Activated CD4-positive, alpha-beta T cell treated with anti-CD3 and anti-CD28 coated beads, Interleukin-2, Interleukin-6, amounts not matched to agents 100 ng/mL and 50 ng/mL, durations not matched to agents 16 hours and 8 hours (primary cell): ENCODE data around the gene NMUR1.
"Not testable (repeated sequence)": the region's sequence is repeated elsewhere in the genome, so short reads cannot be mapped to it uniquely, and the experiment has no call there.

Source experiments
- DNase-seq: peaks from one replicate; pipeline ENCODE4 v3.0.0-alpha.2; 2020

The NMUR1 gene

DNA sequence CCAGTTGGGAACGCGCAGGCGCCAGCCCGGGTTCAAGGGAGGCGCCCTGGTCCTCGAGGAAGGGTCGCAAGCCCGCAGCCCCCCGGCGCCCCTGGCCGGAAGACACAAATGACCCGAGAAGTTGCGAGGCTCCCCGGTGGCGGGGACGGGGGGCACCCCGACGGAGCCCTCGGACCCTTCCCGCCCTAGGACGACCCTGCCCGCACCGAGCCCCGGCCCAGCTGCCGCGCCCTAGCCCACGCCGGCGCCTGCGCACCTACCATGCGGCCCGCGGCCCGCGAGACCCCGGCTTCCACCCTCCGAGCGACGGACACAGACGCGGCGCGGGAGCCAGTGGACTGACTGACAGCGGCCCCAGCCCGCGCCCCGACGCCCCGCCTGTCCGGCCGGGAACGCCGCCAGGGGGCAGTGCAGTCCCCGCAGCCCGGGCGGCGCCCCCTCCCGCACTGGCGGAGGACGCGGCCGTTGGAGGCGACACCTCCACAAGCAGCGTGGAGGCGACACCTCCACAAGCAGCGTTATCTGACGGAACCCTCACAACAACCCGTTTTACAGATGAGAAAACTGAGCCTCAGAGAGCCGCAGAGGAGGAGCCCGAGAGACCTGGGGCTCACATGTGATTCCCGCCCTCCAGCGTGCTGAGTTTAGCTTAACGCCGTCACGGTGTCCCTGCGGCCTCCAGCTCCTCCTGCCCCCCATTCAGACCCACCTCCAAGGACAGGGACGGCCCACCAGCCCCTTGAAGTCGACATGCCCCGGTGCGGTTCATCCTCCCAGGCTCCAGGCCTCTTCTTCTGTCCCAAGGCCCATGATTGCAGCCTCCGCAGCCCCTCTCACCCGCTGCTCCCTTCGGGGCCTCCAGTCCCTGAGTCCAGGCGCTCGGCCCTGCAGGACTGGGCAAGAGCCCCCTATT is at the start of gene NMUR1:
Gene NMUR1, minus strand, starts transcription at position 347 of the 913 bp plus-strand sequence. Its CDS starts 84 bp downstream, at position 263.
- DNase-seq: peak; percentile 77

GRCh38 chr2:231579560-231579959 is 49.3 kb upstream of the NMUR1 start:
- no peak for DNase-seq

DNA sequence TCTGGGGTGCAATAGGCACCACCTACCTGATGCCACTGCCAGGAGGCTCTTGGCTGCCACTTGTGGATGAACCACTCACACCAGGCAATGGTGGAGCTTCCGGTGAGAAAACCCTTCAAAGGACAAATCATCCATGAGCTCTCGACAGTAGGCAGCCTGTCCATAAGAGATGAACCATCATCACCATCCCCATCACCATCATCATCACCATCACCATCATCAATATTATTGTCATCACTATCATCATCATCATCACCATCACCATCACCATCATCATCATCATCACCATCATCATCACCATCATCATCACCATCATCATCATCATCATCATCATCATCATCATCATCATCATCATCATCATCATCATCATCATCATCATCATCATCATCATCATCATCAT is 48.4 kb upstream of the NMUR1 start:
- not testable (repeated sequence) for DNase-seq

- DNase-seq: no peak
Observed at GRCh38 chr2:231576465-231576864, 46.2 kb upstream of the NMUR1 start.

- DNase-seq: no peak
Observed at GRCh38 chr2:231575612-231576256, 45.5 kb upstream of the NMUR1 start.

GRCh38 chr2:231573698-231574421 is 43.6 kb upstream of the NMUR1 start:
- DNase-seq: no peak

DNA sequence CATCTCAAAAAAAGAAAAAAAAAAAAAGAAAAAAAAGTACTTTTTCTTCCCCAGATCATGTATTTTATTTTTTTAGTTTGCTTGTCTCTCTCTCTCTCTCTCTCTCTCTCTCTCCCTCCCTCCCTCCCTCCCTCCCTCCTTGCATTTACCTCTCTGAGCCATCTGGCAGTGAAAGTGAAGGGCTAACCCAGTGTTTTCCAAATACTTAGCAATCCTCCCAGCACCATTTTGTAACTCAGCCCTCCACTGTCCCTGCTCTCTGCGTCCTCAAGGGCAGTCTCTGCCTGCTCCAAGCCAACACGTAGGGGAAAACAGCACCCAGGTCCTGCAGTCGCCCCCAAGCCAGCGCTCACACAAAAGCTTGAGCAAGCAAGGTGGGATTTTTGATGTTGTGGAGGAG is 42.9 kb upstream of the NMUR1 start:
- DNase-seq: no peak

- no peak for DNase-seq
Observed at GRCh38 chr2:231571661-231572191, 41.5 kb upstream of the NMUR1 start.

DNA sequence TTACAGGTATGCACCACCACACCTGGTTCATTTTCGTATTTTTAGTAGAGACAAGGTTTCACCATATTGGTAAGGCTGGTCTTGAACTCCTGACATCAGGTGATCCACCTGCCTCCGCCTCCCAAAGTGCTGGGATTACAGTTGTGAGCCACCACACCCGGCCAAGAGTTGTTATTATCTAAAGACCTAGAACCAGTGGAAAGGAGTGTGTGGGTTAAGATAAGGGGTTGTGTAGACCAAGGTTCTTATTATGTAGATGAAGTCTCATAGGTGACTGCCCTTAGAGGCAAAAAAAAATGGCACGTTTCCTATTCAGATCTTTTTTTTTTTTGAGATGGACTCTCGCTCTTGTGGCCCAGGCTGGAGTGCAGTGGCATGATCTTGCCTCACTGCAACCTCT is 40.7 kb upstream of the NMUR1 start:
- not testable (repeated sequence) for DNase-seq

GRCh38 chr2:231568785-231569435 is 38.7 kb upstream of the NMUR1 start:
- peak; percentile 13 for DNase-seq

DNA sequence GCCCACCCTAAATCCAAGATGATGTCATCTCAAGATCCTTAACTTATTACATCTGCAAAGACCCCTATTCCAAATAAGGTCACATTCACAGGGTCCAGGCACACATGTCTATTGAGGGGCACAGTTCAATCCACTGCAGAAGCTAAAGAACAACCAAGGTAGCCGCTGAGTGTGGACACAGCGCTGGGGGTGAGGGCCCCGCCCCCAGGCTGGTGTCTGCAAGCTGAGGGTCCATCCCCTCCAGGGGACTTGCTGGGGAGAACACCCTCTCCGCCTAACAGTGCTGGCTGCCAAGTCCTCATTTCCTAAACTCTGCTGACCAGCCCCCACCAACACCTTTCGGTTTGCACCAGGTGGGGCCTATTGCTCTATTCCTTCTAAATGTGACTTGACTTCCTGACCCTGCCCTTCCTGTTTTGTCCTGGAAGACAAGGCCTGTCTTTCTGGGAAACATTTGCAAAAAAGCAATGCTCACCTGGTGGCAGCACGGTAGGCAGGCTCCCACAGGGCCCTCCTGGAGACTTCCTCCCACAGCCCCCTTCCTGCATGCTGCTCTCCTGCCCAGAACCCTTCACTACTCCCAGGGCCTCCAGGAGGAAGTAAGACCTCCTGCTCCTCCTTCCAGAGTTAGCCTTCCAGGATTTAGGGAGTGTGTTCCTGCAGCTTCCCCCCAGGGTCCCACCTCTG is 38.0 kb upstream of the NMUR1 start:
- DNase-seq: no peak

GRCh38 chr2:231567159-231567558 is 36.9 kb upstream of the NMUR1 start:
- DNase-seq: no peak

GRCh38 chr2:231565887-231566594 is 35.8 kb upstream of the NMUR1 start:
- DNase-seq: no peak

GRCh38 chr2:231563378-231563961 is 33.2 kb upstream of the NMUR1 start:
- peak; percentile 37 for DNase-seq

GRCh38 chr2:231557571-231558217 is 27.4 kb upstream of the NMUR1 start:
- DNase-seq: peak; percentile 82

GRCh38 chr2:231556981-231557380 is 26.7 kb upstream of the NMUR1 start:
- no peak for DNase-seq

DNA sequence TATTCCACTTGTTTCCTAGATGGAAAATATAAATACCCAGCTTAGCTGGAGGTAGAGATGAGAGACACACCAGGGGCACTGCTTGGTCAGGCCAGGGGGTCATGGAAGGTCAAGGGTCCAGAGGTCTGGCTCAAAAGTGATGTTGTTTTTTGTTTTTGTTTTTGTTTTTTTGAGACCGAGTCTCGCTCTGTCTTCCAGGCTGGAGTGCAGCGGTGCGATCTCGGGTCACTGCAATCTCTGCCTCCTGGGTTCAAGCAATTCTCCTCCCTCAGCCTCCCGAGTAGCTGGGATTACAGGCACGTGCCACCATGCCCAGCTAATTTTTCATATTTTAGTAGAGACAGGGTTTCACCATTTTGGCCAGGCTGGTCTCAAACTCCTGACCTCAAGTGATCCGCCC is 26.3 kb upstream of the NMUR1 start:
- not testable (repeated sequence) for DNase-seq

DNA sequence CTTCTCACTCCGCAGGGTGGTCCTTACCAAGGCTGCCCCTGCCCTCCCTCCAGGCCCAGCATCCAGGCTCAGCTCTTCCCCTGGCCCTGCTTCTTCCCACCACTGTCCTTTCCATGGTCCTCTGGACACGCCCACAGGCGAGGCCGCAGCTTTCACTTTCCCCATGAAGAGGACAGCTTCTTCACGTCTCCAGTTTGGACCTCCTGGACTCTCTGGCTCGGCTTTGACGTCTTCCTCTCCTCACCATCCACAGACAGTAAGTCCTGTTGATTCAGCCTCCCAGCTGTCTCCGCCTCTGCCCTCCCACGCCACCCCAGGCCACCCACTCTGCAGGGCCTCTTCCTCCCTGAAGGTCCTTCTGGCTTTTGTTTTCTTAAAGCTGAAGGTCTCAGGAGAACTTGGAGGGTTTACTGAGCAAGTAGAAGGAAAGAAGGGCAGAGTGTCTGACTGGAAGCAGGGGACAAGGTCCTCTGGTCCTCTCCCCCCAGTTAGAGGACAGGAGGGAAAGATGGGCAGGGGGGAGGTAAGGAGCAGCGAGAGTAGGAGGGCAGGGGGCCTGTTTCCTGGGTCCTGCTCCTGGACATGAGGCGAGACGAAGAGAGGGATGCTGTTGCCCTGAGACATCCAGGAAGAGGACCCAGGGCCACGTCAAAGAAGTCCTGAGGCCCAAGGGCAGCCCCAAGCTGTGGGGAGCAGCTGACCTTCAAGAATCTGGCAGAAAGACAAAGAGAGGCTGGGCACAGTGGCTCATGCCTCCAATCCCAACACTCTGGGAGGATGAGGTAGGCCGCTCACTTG is 24.7 kb upstream of the NMUR1 start:
- no peak for DNase-seq

DNA sequence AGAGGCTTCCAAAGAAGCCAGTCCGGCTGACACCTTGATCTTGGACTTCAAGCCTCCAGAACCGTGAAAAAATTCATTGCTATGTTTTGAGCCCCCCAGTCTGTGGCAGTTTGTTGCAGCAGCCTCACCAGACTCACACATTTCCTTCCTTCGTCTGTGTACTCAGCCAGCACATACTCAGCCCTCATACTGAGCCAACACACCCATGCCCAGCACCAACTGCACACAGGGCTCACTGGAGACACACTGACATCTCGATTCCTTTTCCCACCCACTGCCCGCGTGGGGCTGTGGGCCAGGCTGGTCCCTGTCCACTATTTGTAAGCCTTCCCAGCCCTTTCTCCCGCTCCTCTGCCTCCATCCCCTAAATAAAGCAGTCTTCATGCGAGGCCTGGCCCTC is 24.1 kb upstream of the NMUR1 start:
- no peak for DNase-seq

DNA sequence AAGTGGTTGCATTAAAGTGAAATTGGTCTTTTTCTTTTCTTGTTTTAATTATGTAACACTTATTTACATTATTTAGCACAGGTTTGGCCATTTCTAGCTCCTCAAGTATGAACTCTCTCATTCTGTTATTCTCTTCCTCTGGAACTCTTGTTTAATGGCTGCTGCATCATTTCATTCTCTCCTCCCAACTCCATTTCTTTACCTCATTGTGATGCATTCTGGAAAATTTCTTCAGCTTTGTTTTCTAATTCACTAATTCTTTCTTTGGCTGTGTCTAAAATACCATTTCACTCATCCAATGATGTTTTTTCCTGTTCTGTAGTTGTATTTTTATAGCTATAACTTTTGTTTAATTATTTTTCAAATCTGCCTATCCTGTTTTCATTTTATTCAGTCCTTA is 22.5 kb upstream of the NMUR1 start:
- DNase-seq: no peak
